ENCODE data around the gene KISS1R.

KISS1R gene

GRCh38 chr19:964116-964520 lies 47.0 kb downstream of the KISS1R start:
- TF ChIP-seq CTCF (IDR thresholded peaks at IDR 0.05; ENCODE audit: borderline replicate concordance, insufficient read depth, low read depth, low read length): no peak
- no peak overlapping the region for H3K4me3 ChIP-seq (ENCODE audit: low read depth, low read length)

GRCh38 chr19:964761-965694 lies 47.9 kb downstream of the KISS1R start:
- H3K4me3 ChIP-seq (ENCODE audit: low read depth, low read length): no peak overlapping the region
- no peak for TF ChIP-seq CTCF (IDR thresholded peaks at IDR 0.05; ENCODE audit: borderline replicate concordance, insufficient read depth, low read depth, low read length)

- TF ChIP-seq CTCF (IDR thresholded peaks at IDR 0.05; ENCODE audit: borderline replicate concordance, insufficient read depth, low read depth, low read length): no peak
- H3K4me3 ChIP-seq (ENCODE audit: low read depth, low read length): no peak overlapping the region
These were observed 49.5 kb downstream of the KISS1R start for GRCh38 chr19:966485-967088.

All from GM12875 (cell line).